ENCODE results near the gene SYT9.

The SYT9 gene

GRCh38 chr11:7418061-7418460 lies 166.4 kb downstream of the SYT9 start:
- Histone ChIP-seq H3K27me3 (no peaks in the 10 kb centered on the region), H3K27ac (no peak overlapping the region), H3K9me3 (no peaks in the 10 kb centered on the region), H3K4me3 (no peak overlapping the region), H3K36me3 (no peaks in the 10 kb centered on the region), H3K4me1 (no peaks in the 10 kb centered on the region)
- no peak for DNase-seq
- intact Hi-C loops (cut with DNase I; ENCODE audit: low total_unique reads) = no loop called here
- no peak for TF ChIP-seq CTCF (IDR thresholded peaks at IDR 0.05)

- DNase-seq = no peak
- no peak for TF ChIP-seq CTCF (IDR thresholded peaks at IDR 0.05)
- Histone ChIP-seq H3K9me3 (no peaks in the 10 kb centered on the region), H3K4me1 (no peaks in the 10 kb centered on the region), H3K27me3 (no peaks in the 10 kb centered on the region), H3K4me3 (no peak overlapping the region), H3K36me3 (no peaks in the 10 kb centered on the region), H3K27ac (no peak overlapping the region)
- intact Hi-C loops (cut with DNase I; ENCODE audit: low total_unique reads) = no loop called here
These were observed 167.2 kb downstream of the SYT9 start for GRCh38 chr11:7418906-7419305.

GRCh38 chr11:7421136-7421535 lies 169.4 kb downstream of the SYT9 start:
- no peaks in the 10 kb centered on the region for H3K9me3 ChIP-seq
- intact Hi-C loops (cut with DNase I; ENCODE audit: low total_unique reads) = no loop called here
- H3K4me1 ChIP-seq = no peaks in the 10 kb centered on the region
- no peaks in the 10 kb centered on the region for H3K36me3 ChIP-seq
- DNase-seq = no peak
- H3K4me3 ChIP-seq = no peak overlapping the region
- H3K27me3 ChIP-seq = no peaks in the 10 kb centered on the region
- H3K27ac ChIP-seq = no peak overlapping the region
- TF ChIP-seq CTCF (IDR thresholded peaks at IDR 0.05) = no peak

GRCh38 chr11:7422544-7423331 lies 171.0 kb downstream of the SYT9 start:
- no peak for TF ChIP-seq CTCF (IDR thresholded peaks at IDR 0.05)
- intact Hi-C loops (cut with DNase I; ENCODE audit: low total_unique reads) = no loop called here
- Histone ChIP-seq H3K4me1 (no peaks in the 10 kb centered on the region), H3K27me3 (no peaks in the 10 kb centered on the region), H3K9me3 (no peaks in the 10 kb centered on the region), H3K36me3 (no peaks in the 10 kb centered on the region), H3K27ac (no peak overlapping the region), H3K4me3 (no peak overlapping the region)
- no peak for DNase-seq

GRCh38 chr11:7423946-7424345 lies 172.2 kb downstream of the SYT9 start:
- Histone ChIP-seq H3K4me3 (no peak overlapping the region), H3K27me3 (no peaks in the 10 kb centered on the region), H3K4me1 (no peaks in the 10 kb centered on the region), H3K27ac (no peak overlapping the region), H3K9me3 (no peaks in the 10 kb centered on the region), H3K36me3 (no peaks in the 10 kb centered on the region)
- intact Hi-C loops (cut with DNase I; ENCODE audit: low total_unique reads) = no loop called here
- no peak for DNase-seq
- TF ChIP-seq CTCF (IDR thresholded peaks at IDR 0.05) = no peak

Measured in tibial artery (tissue), 4 donors.